K562 (cell line): Measurements from ENCODE around the gene LCNL1. TPM values are rescaled to one million over a fixed set of nuclear protein-coding genes. Genes with fewer than 3 reads are reported as not detected.

ENCODE experiments used
- ARID3A ChIP-seq: IDR thresholded peaks from 2 replicates; pipeline ENCODE4 v1.6.1; 2012; ENCODE audit warnings: low read depth, low read length, improper control_type of control experiment, borderline replicate concordance
- CCAR2 ChIP-seq: fragments of 200-400 bp; formaldehyde crosslinking; IDR thresholded peaks from 2 replicates; pipeline ENCODE4 v1.6.1; 2017; ENCODE audit warnings: mild to moderate bottlenecking, low read depth, low read length
- CTBP1 ChIP-seq: fragments of 450-650 bp; IDR thresholded peaks from 2 replicates; pipeline ENCODE4 v1.6.1; 2016; ENCODE audit warnings: borderline replicate concordance
- EZH2 ChIP-seq: IDR thresholded peaks from 2 replicates; pipeline ENCODE4 v1.6.1; 2012; ENCODE audit warnings: low read depth, mild to moderate bottlenecking, inconsistent platforms, low read length, borderline replicate concordance
- HCFC1 ChIP-seq: IDR thresholded peaks from 2 replicates; pipeline ENCODE4 v1.6.1; 2012; ENCODE audit warnings: low read depth, low read length, improper control_type of control experiment
- KDM2B ChIP-seq: fragments of 250-450 bp; sonication (Bioruptor Pico); IDR thresholded peaks from 2 replicates; pipeline ENCODE4 v1.8.0; 2021; ENCODE audit warnings: mild to moderate bottlenecking, moderate library complexity
- MTF1 ChIP-seq: fragments of 250-450 bp; sonication (Bioruptor Pico); IDR thresholded peaks from 2 replicates; pipeline ENCODE4 v1.9.0; 2021; ENCODE audit warnings: moderate library complexity, mild to moderate bottlenecking, inconsistent platforms, borderline replicate concordance
- MYNN ChIP-seq, 2 experiments: sonication (generic); formaldehyde crosslinking in 1 of 2; IDR thresholded peaks; 2 replicates each; pipeline versions ENCODE4 v1.5.0 to v1.6.1; 2016 to 2020; ENCODE audit warnings: antibody characterized with exemption in 1 of 2, missing genetic modification reagents in 1 of 2
- NEUROD1 ChIP-seq: fragments of 150-350 bp; IDR thresholded peaks from 2 replicates; pipeline ENCODE4 v1.6.1; 2014; ENCODE audit warnings: borderline replicate concordance, low read length, low read depth; ENCODE audit not compliant: partially characterized antibody
- POLR3G ChIP-seq: IDR thresholded peaks from 2 replicates; pipeline ENCODE4 v1.6.1; 2011; ENCODE audit not compliant: insufficient read length, insufficient replicate concordance; ENCODE audit errors: extremely low read depth
- SIRT6 ChIP-seq: IDR thresholded peaks from one replicate; pipeline ENCODE4 v1.6.1; 2012; ENCODE audit warnings: low read depth, mild to moderate bottlenecking, control low read depth, inconsistent platforms, low read length, moderate library complexity
- SP2 ChIP-seq: IDR thresholded peaks from 2 replicates; pipeline ENCODE4 v1.6.1; 2011; ENCODE audit warnings: mild to moderate bottlenecking, low read depth, low read length, moderate library complexity; ENCODE audit not compliant: poor library complexity, severe bottlenecking; ENCODE audit errors: extremely low read depth
- ZFP30 ChIP-seq: fragments of 250-450 bp; sonication (Bioruptor Pico); IDR thresholded peaks from 2 replicates; pipeline ENCODE4 v1.8.0; 2022; ENCODE audit warnings: moderate library complexity, mild to moderate bottlenecking, inconsistent platforms, borderline replicate concordance
- ZNF175 ChIP-seq: fragments of 200-800 bp; sonication (Bioruptor generic); IDR thresholded peaks from 2 replicates; pipeline ENCODE4 v1.6.1; 2016; ENCODE audit warnings: low read depth, mild to moderate bottlenecking, missing genetic modification characterization, missing compliant biosample characterization
- ZNF668 ChIP-seq: fragments of 250-450 bp; sonication (Bioruptor Pico); IDR thresholded peaks from 2 replicates; pipeline ENCODE4 v1.8.0; 2022; ENCODE audit warnings: mild to moderate bottlenecking, inconsistent platforms
- ZNF696 ChIP-seq: fragments of 250-450 bp; sonication (Bioruptor Pico); conservative IDR thresholded peaks from 2 replicates; pipeline ENCODE4 v1.4.0; 2020; ENCODE audit warnings: mild to moderate bottlenecking, moderate library complexity
- ZSCAN29 ChIP-seq: fragments of 450-650 bp; IDR thresholded peaks from 2 replicates; pipeline ENCODE4 v1.6.1; 2017
- polyA plus RNA-seq, 8 experiments: library from polyadenylated mRNA; depleted of rRNA in 4 of 8; stranded (reverse) in 5 of 8; unstranded in 3 of 8; fragments of >200 nt; fragmentation: Nextera tagmentation in 2 of 8; fragmentation: Illumina TruSeq in 1 of 8; extraction: Ambion mirVana in 2 of 8; extraction: Trizol in 1 of 8; gene quantifications; 2 replicates each; pipeline versions ENCODE4 v1.2.1 to v1.2.3, GENCODE V29; 2011 to 2014; ENCODE audit warnings: inconsistent platforms in 1 of 8, missing spikeins in 1 of 8
- total RNA-seq, 7 experiments: library from RNA; depleted of rRNA in 6 of 7; stranded (reverse); fragments of >200 nt in 6 of 7; fragmentation: Illumina TruSeq in 2 of 7; extraction: Trizol in 2 of 7; gene quantifications; 2 replicates each; pipeline versions ENCODE4 v1.2.1 to v1.2.3, GENCODE V29; 2011 to 2021; ENCODE audit warnings: low replicate concordance in 1 of 7
- TF ChIP-seq, protein P1 (sequence below): fragments of 250-450 bp; sonication (Bioruptor Pico); IDR thresholded peaks from 2 replicates; pipeline ENCODE4 v1.4.0; 2020; ENCODE audit warnings: mild to moderate bottlenecking, moderate library complexity, borderline replicate concordance
- TF ChIP-seq, protein P2 (sequence below), 3 experiments: fragments of 200-800 bp in 1 of 3; fragments of 250-450 bp in 1 of 3; fragments of 450-650 bp in 1 of 3; sonication (Bioruptor Pico) in 1 of 3; sonication (Bioruptor generic) in 1 of 3; formaldehyde crosslinking in 1 of 3; IDR thresholded peaks; 2 replicates each; pipeline versions ENCODE4 v1.6.1 to v1.8.0; 2016 to 2022; ENCODE audit warnings: mild to moderate bottlenecking in 2 of 3, missing genetic modification characterization in 2 of 3, missing compliant biosample characterization in 1 of 3, moderate library complexity in 1 of 3

The LCNL1 gene
- total and polyA plus RNA-seq, 9 of the 15 experiments (the other 6 are each of a cell fraction or from before 2014, with no cell fraction given) = 0.04 to 0.16 (median 0.04) TPM; not detected in 4

DNA sequence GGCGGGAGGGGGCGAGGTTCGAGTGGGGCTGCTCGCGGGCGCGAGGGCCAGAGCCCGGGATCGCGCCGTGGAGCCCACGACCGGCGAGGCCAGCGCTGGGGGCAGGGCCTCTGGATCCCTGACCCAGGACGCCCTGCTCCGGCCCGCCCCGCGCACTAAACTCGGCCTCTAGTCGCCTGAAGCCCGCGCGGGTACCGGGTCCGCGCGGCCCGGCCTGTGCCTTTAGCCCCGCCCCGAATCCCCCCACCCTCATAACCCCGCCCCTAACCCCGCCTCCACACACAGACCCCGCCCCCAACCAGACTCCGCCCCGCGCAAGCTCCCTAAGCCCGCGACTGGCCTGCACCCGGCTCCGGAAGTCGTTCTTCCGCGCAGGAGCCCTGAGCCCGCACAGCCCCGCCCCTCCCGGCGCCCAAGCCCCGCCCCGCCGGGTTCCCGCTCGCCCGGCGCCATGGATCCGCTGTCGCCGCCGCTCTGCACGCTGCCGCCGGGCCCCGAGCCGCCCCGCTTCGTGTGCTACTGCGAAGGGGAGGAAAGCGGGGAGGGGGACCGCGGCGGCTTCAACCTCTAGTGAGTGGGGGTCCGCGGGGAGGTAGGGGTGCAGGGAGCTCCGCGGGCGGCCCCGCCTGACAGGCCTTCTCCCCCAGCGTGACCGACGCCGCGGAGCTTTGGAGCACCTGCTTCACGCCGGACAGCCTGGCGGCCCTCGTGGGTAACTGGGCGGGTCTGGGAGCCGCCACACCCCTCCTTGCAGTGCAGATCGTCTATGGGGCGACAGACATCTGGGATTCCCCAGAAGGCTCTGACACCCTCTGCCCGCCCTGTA is 9.4 kb downstream of the LCNL1 start, which contains the start of gene PAXX (continued):
- no peak for TF ChIP-seq ARID3A
- TF ChIP-seq KDM2B (CRISPR knock-in tag) = no peak
- no peak for TF ChIP-seq MTF1 (CRISPR knock-in tag)
- TF ChIP-seq CTBP1 = peak; percentile 70
- no peak for TF ChIP-seq NEUROD1
- no peak for TF ChIP-seq POLR3G
- no peak for TF ChIP-seq EZH2
- TF ChIP-seq ZFP30 = no peak
- TF ChIP-seq ZNF175 = no peak
- TF ChIP-seq ZSCAN29 = no peak
- TF ChIP-seq ZNF668 = no peak
- TF ChIP-seq, protein P1, sequence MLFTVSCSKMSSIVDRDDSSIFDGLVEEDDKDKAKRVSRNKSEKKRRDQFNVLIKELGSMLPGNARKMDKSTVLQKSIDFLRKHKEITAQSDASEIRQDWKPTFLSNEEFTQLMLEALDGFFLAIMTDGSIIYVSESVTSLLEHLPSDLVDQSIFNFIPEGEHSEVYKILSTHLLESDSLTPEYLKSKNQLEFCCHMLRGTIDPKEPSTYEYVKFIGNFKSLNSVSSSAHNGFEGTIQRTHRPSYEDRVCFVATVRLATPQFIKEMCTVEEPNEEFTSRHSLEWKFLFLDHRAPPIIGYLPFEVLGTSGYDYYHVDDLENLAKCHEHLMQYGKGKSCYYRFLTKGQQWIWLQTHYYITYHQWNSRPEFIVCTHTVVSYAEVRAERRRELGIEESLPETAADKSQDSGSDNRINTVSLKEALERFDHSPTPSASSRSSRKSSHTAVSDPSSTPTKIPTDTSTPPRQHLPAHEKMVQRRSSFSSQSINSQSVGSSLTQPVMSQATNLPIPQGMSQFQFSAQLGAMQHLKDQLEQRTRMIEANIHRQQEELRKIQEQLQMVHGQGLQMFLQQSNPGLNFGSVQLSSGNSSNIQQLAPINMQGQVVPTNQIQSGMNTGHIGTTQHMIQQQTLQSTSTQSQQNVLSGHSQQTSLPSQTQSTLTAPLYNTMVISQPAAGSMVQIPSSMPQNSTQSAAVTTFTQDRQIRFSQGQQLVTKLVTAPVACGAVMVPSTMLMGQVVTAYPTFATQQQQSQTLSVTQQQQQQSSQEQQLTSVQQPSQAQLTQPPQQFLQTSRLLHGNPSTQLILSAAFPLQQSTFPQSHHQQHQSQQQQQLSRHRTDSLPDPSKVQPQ (CRISPR knock-in tag) = no peak
- TF ChIP-seq SIRT6 = no peak
- TF ChIP-seq, protein P2, sequence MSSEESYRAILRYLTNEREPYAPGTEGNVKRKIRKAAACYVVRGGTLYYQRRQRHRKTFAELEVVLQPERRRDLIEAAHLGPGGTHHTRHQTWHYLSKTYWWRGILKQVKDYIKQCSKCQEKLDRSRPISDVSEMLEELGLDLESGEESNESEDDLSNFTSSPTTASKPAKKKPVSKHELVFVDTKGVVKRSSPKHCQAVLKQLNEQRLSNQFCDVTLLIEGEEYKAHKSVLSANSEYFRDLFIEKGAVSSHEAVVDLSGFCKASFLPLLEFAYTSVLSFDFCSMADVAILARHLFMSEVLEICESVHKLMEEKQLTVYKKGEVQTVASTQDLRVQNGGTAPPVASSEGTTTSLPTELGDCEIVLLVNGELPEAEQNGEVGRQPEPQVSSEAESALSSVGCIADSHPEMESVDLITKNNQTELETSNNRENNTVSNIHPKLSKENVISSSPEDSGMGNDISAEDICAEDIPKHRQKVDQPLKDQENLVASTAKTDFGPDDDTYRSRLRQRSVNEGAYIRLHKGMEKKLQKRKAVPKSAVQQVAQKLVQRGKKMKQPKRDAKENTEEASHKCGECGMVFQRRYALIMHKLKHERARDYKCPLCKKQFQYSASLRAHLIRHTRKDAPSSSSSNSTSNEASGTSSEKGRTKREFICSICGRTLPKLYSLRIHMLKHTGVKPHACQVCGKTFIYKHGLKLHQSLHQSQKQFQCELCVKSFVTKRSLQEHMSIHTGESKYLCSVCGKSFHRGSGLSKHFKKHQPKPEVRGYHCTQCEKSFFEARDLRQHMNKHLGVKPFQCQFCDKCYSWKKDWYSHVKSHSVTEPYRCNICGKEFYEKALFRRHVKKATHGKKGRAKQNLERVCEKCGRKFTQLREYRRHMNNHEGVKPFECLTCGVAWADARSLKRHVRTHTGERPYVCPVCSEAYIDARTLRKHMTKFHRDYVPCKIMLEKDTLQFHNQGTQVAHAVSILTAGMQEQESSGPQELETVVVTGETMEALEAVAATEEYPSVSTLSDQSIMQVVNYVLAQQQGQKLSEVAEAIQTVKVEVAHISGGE (CRISPR knock-in tag; IDR thresholded peaks at IDR 0.05) = peak in 1 of 3 experiments; percentile 24; a peak in 1 of 6 replicates
- TF ChIP-seq CCAR2 = no peak
- no peak for TF ChIP-seq MYNN (IDR thresholded peaks at IDR 0.05)
- TF ChIP-seq MYNN (CRISPR knock-in tag; IDR thresholded peaks at IDR 0.05) = no peak
- no peak for TF ChIP-seq HCFC1
- TF ChIP-seq SP2 = no peak
- no peak for TF ChIP-seq ZNF696 (CRISPR knock-in tag)
